ENCODE results near the gene TMEM184C.
A peak's percentile ranks its signal among the peaks of the same experiment; 100 is the strongest.

GRCh38 chr4:147683717-147684700, 66.8 kb downstream of the TMEM184C start, which contains the start of gene PRMT9:
- TF ChIP-seq ZNF281 (CRISPR knock-in tag; IDR thresholded peaks at IDR 0.05): no peak
- TF ChIP-seq CTCF (IDR thresholded peaks at IDR 0.05): no peak
- TF ChIP-seq AFF4 (CRISPR knock-in tag; IDR thresholded peaks at IDR 0.05; ENCODE audit: borderline replicate concordance): peak; percentile 75; the same call in 1 of the 2 replicates
- TF ChIP-seq, protein P1, sequence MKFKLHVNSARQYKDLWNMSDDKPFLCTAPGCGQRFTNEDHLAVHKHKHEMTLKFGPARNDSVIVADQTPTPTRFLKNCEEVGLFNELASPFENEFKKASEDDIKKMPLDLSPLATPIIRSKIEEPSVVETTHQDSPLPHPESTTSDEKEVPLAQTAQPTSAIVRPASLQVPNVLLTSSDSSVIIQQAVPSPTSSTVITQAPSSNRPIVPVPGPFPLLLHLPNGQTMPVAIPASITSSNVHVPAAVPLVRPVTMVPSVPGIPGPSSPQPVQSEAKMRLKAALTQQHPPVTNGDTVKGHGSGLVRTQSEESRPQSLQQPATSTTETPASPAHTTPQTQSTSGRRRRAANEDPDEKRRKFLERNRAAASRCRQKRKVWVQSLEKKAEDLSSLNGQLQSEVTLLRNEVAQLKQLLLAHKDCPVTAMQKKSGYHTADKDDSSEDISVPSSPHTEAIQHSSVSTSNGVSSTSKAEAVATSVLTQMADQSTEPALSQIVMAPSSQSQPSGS (CRISPR knock-in tag; IDR thresholded peaks at IDR 0.05; ENCODE audit: borderline replicate concordance, low read depth): no peak
- TF ChIP-seq USF2 (CRISPR knock-in tag; IDR thresholded peaks at IDR 0.05): peak; percentile 52; the same call in 1 of the 2 replicates
- no peak for TF ChIP-seq SMAD4 (CRISPR knock-in tag; IDR thresholded peaks at IDR 0.05)
- peak; percentile 91; the same call in 1 of the 2 replicates for TF ChIP-seq ZBTB21 (CRISPR knock-in tag; IDR thresholded peaks at IDR 0.05; ENCODE audit: borderline replicate concordance)
- TF ChIP-seq MXD4 (CRISPR knock-in tag; IDR thresholded peaks at IDR 0.05; ENCODE audit: borderline replicate concordance): no peak
- TF ChIP-seq ZNF423 (CRISPR knock-in tag; IDR thresholded peaks at IDR 0.05): no peak
- TF ChIP-seq, protein P2, sequence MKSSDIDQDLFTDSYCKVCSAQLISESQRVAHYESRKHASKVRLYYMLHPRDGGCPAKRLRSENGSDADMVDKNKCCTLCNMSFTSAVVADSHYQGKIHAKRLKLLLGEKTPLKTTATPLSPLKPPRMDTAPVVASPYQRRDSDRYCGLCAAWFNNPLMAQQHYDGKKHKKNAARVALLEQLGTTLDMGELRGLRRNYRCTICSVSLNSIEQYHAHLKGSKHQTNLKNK (CRISPR knock-in tag; IDR thresholded peaks at IDR 0.05): no peak

Measured in WTC11 (cell line).